Ammon's horn (tissue), 1 donor: Measurements from ENCODE around the gene ADAMTS12.

ENCODE experiments used
- DNase-seq: peaks from one replicate; pipeline ENCODE4 v3.0.0-alpha.2; 2016; ENCODE audit warnings: low spot score

ADAMTS12 gene

DNA sequence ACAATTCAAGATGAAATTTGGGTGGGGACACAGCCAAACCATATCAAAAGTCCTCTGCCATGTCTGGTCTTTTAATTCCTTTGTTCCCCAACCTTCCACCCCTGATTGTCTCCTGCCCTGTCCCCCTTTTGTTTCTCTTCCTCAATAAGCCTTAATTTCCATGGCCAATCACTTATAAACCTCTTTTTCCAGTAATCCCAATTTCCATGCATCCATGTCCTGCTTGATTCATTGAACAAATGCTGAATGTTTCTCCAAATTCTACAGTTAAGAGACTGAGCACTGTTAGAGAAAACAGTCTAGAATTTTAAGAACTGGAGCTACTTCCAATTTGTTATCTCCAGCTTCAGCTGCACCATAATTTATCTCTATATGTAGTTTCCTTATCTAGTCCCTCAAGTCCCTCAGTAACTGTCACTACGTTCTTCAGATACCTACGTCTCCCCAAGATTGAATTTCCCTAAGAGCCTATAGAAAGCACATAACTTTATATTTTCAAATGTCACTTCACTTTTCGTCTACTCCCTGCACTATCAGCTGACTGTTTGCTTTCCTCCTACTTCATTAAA is 416.8 kb downstream of the ADAMTS12 start:
- no peak for DNase-seq

DNA sequence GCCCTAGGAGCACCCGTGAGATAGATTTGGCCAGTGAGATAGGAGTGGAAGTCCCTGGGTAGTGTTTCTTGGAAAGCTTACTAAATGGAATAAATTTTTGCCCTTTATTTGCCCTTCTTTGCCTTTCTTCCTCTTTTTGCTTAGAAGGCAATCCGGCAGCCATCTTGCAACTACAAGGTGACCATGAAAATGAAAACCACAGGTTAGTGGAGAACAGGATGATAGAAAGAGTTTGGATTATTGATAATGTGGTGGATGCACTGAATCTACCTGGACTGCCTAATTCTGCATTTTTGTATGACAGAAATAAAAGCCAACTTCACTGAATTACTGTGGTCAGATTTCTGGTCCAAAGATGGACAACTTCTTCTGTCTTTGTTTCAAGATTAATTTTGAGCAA is 417.8 kb downstream of the ADAMTS12 start:
- no peak for DNase-seq
